Neuronal stem cell (in vitro differentiated cells): Measurements from ENCODE around the gene NFKB1.

ENCODE experiments used
- DNase-seq: peaks from one replicate; pipeline ENCODE4 v3.0.0-alpha.2; 2013; ENCODE audit warnings: low spot score
- H2AFZ ChIP-seq: one replicate; pipeline ENCODE4 v1.6.1; 2013; ENCODE audit warnings: mild to moderate bottlenecking, low read length, inconsistent platforms
- H2AK5ac ChIP-seq: 2 replicates; pipeline ENCODE4 v1.6.1; 2013; ENCODE audit warnings: low read depth, mild to moderate bottlenecking, inconsistent platforms, low read length, moderate library complexity, mixed read lengths
- H2BK120ac ChIP-seq: 2 replicates; pipeline ENCODE4 v1.6.1; 2013; ENCODE audit warnings: low read depth, mild to moderate bottlenecking, inconsistent platforms, low read length, moderate library complexity, mixed read lengths
- H2BK12ac ChIP-seq: one replicate; pipeline ENCODE4 v1.6.1; 2013; ENCODE audit warnings: low read length, inconsistent platforms
- H2BK15ac ChIP-seq: 2 replicates; pipeline ENCODE4 v1.6.1; 2013; ENCODE audit warnings: mild to moderate bottlenecking, low read length, inconsistent platforms, mixed read lengths
- H2BK5ac ChIP-seq: one replicate; pipeline ENCODE4 v1.6.1; 2013; ENCODE audit warnings: inconsistent platforms, mild to moderate bottlenecking, low read length, moderate library complexity
- H3K14ac ChIP-seq: one replicate; pipeline ENCODE4 v1.6.1; 2013; ENCODE audit warnings: low read length, inconsistent platforms
- H3K18ac ChIP-seq: 2 replicates; pipeline ENCODE4 v1.6.1; 2013; ENCODE audit warnings: low read length, inconsistent platforms
- H3K23ac ChIP-seq: 2 replicates; pipeline ENCODE4 v1.6.1; 2013; ENCODE audit warnings: low read depth, mild to moderate bottlenecking, mixed read lengths, low read length, inconsistent platforms; ENCODE audit not compliant: poor library complexity
- H3K27ac ChIP-seq: replicated peaks from 3 replicates; pipeline ENCODE4 v1.5.1; 2013; ENCODE audit warnings: low read length, inconsistent platforms
- H3K27me3 ChIP-seq, 3 experiments: 2 replicates each; pipeline ENCODE4 v1.6.1; 2013; ENCODE audit warnings: low read length in 3 of 3, mild to moderate bottlenecking in 2 of 3, inconsistent platforms in 1 of 3, low read depth in 1 of 3, mixed read lengths in 1 of 3, moderate library complexity in 1 of 3; ENCODE audit not compliant: control insufficient read depth in 3 of 3, insufficient read depth in 3 of 3
- H3K36me3 ChIP-seq, 2 donors: replicated peaks in 1 of 2; 2 replicates each; pipeline ENCODE4 v1.6.1; 2013; ENCODE audit warnings: low read length in 2 of 2; ENCODE audit not compliant: control insufficient read depth in 2 of 2, insufficient read depth in 2 of 2
- H3K4ac ChIP-seq: 2 replicates; pipeline ENCODE4 v1.6.1; 2013; ENCODE audit warnings: inconsistent platforms, mild to moderate bottlenecking, low read length, moderate library complexity
- H3K4me1 ChIP-seq, 2 donors: 1 replicate in 1 of 2; 2 replicates in 1 of 2; pipeline ENCODE4 v1.6.1; 2013; ENCODE audit warnings: low read length in 2 of 2, low read depth in 1 of 2; ENCODE audit not compliant: control insufficient read depth in 2 of 2, insufficient read depth in 1 of 2
- H3K4me2 ChIP-seq: one replicate; pipeline ENCODE4 v1.6.1; 2013; ENCODE audit warnings: mild to moderate bottlenecking, low read length, inconsistent platforms; ENCODE audit not compliant: insufficient read depth, poor library complexity, severe bottlenecking
- H3K4me3 ChIP-seq, 2 donors: 2 replicates each; pipeline ENCODE4 v1.5.1; 2013; ENCODE audit warnings: low read length in 2 of 2, mild to moderate bottlenecking in 2 of 2, inconsistent platforms in 1 of 2, moderate library complexity in 1 of 2
- H3K79me1 ChIP-seq: one replicate; pipeline ENCODE4 v1.6.1; 2013; ENCODE audit warnings: low read depth, mild to moderate bottlenecking, inconsistent platforms, low read length, moderate library complexity
- H3K9ac ChIP-seq: one replicate; pipeline ENCODE4 v1.6.1; 2013; ENCODE audit warnings: mild to moderate bottlenecking, low read depth, low read length, inconsistent platforms; ENCODE audit not compliant: poor library complexity
- H3K9me3 ChIP-seq, 2 donors: replicated peaks in 1 of 2; 2 replicates each; pipeline versions ENCODE3 to v1.6.1; 2013; ENCODE audit warnings: low read length in 2 of 2, mild to moderate bottlenecking in 2 of 2, inconsistent platforms in 1 of 2, low read depth in 1 of 2, mixed read lengths in 1 of 2, moderate library complexity in 1 of 2; ENCODE audit not compliant: control insufficient read depth in 2 of 2, insufficient read depth in 1 of 2
- H4K8ac ChIP-seq: one replicate; pipeline ENCODE4 v1.6.1; 2013; ENCODE audit warnings: low read depth, mild to moderate bottlenecking, inconsistent platforms, low read length, moderate library complexity
- H4K91ac ChIP-seq: one replicate; pipeline ENCODE4 v1.6.1; 2013; ENCODE audit warnings: low read length, low read depth, mild to moderate bottlenecking, inconsistent platforms; ENCODE audit not compliant: poor library complexity
- WGBS, 2 donors: extraction: QIAGEN DNeasy Blood & Tissue Kit; methylation state at CpG; one replicate each; pipeline ENCODE4 v1.1.7; 2013; ENCODE audit warnings: missing lambda C conversion rate in 2 of 2, mixed read lengths in 1 of 2; ENCODE audit not compliant: insufficient read length in 2 of 2, insufficient replicate concordance in 1 of 2; ENCODE audit errors: extremely low coverage in 2 of 2; 5-methylcytosine and 5-hydroxymethylcytosine counted together

NFKB1 gene

DNA sequence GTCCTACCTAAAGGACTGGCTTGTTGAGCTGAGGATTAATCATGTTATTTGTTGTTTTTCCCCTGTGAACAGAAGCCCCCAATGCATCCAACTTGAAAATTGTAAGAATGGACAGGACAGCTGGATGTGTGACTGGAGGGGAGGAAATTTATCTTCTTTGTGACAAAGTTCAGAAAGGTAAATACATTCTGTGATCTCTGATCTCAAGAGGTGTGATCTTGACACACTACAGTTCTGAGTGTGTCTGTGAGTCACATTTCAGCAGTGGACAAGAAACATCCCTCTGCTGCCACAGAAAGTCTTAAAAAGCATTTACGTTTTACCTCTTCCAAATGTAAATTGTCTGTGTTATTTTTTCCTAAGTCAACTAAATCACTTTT lies 79.3 kb downstream of the NFKB1 start:
- H3K27ac ChIP-seq = no peak overlapping the region
- no peak overlapping the region for H2BK12ac ChIP-seq
- no peak overlapping the region for H3K14ac ChIP-seq
- no peak for DNase-seq
- H2BK120ac ChIP-seq = no peak overlapping the region
- no peak overlapping the region for H2BK15ac ChIP-seq
- H3K27me3 ChIP-seq = no peaks in the 10 kb centered on the region
- H2AFZ ChIP-seq = no peak overlapping the region
- no peak overlapping the region for H3K4me3 ChIP-seq
- H3K9me3 ChIP-seq = no peaks in the 10 kb centered on the region
- H2BK5ac ChIP-seq = no peak overlapping the region
- H3K4me1 ChIP-seq = peaks cover 0 to 6% of the 10 kb centered on the region in 2 donors
- no peak overlapping the region for H2AK5ac ChIP-seq
- peaks cover 0 to 61% of the 10 kb centered on the region in 2 donors for H3K36me3 ChIP-seq
- no peak overlapping the region for H3K23ac ChIP-seq
- H3K79me1 ChIP-seq = no peaks in the 10 kb centered on the region
- no peak overlapping the region for H3K18ac ChIP-seq
- no peak overlapping the region for H3K9ac ChIP-seq
- no CpG with 5 or more reads among the region's 1 CpG for WGBS, 2 donors
- no peak overlapping the region for H3K4ac ChIP-seq
- H4K91ac ChIP-seq = no peak overlapping the region
- H4K8ac ChIP-seq = no peak overlapping the region
- H3K4me2 ChIP-seq = no peak overlapping the region

DNA sequence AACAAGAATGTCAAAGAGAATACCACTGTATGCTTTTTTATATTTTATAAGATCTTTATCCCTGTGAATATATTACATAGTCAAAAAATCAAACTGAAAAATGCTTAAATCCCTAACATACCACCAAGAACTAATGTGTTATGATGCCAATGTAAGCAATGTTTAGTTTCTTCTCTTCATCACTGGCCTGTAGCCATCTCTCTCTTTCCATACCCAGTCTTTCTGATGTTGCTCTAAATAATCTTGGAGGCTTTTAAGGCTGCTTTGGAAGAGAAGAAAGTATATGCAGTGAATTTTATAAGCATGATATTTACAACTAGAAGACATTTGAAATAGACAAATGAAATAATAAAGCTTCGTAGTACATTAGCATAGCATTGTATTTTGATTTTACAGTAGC lies 82.9 kb downstream of the NFKB1 start:
- no peaks in the 10 kb centered on the region for H3K27me3 ChIP-seq
- no peak overlapping the region for H3K14ac ChIP-seq
- no peak overlapping the region for H3K18ac ChIP-seq
- no peaks in the 10 kb centered on the region for H3K79me1 ChIP-seq
- H3K4me2 ChIP-seq = no peak overlapping the region
- no peak overlapping the region for H2BK5ac ChIP-seq
- H3K4me3 ChIP-seq = no peak overlapping the region
- H2BK15ac ChIP-seq = no peak overlapping the region
- H3K9ac ChIP-seq = no peak overlapping the region
- H4K8ac ChIP-seq = no peak overlapping the region
- no peak for DNase-seq
- no peak overlapping the region for H3K23ac ChIP-seq
- no peak overlapping the region for H4K91ac ChIP-seq
- no peak overlapping the region for H3K4ac ChIP-seq
- H2AK5ac ChIP-seq = no peak overlapping the region
- peaks cover 0 to 50% of the 10 kb centered on the region in 2 donors for H3K36me3 ChIP-seq
- peaks cover 0 to 4% of the 10 kb centered on the region in 2 donors for H3K4me1 ChIP-seq
- no peak overlapping the region for H2BK12ac ChIP-seq
- no peak overlapping the region for H2AFZ ChIP-seq
- no peak overlapping the region for H2BK120ac ChIP-seq
- H3K9me3 ChIP-seq = no peaks in the 10 kb centered on the region
- H3K27ac ChIP-seq = no peak overlapping the region
- WGBS, 2 donors = no CpG with 5 or more reads among the region's 1 CpG

DNA sequence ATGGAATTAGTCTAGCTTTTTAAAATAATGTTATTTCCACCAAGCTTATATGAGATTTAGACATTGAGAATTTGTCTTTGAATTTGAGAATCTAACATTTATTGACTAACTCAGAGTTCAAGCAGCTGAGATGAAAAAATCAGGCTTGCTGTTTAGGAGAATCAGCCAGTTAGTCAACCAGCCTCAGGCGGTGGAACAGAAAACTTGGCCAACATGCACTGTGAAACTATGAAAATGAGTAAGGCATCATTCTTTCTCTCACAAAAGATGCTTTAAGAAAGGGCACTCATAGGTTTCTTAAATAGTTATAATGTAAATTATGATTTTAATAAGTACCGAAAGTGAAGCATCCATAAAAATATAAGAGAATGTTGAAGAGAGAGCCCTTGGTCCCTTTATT lies 84.2 kb downstream of the NFKB1 start:
- Histone ChIP-seq H3K27ac (no peak overlapping the region), H3K4me2 (no peak overlapping the region), H3K9ac (no peak overlapping the region), H4K8ac (no peak overlapping the region), H3K4me1 (peaks cover 0 to 3% of the 10 kb centered on the region in 2 donors), H2BK12ac (no peak overlapping the region), H3K23ac (no peak overlapping the region), H4K91ac (no peak overlapping the region), H3K36me3 (peaks cover 0 to 43% of the 10 kb centered on the region in 2 donors), H3K9me3 (no peaks in the 10 kb centered on the region), H3K79me1 (no peaks in the 10 kb centered on the region), H2BK5ac (no peak overlapping the region), H2BK15ac (no peak overlapping the region), H3K27me3 (no peaks in the 10 kb centered on the region), H2AFZ (no peak overlapping the region), H3K4ac (no peak overlapping the region), H2BK120ac (no peak overlapping the region), H3K18ac (no peak overlapping the region), H2AK5ac (no peak overlapping the region), H3K14ac (no peak overlapping the region), H3K4me3 (no peak overlapping the region)
- DNase-seq = no peak
- no CpG with 5 or more reads among the region's 2 CpGs for WGBS, 2 donors

DNA sequence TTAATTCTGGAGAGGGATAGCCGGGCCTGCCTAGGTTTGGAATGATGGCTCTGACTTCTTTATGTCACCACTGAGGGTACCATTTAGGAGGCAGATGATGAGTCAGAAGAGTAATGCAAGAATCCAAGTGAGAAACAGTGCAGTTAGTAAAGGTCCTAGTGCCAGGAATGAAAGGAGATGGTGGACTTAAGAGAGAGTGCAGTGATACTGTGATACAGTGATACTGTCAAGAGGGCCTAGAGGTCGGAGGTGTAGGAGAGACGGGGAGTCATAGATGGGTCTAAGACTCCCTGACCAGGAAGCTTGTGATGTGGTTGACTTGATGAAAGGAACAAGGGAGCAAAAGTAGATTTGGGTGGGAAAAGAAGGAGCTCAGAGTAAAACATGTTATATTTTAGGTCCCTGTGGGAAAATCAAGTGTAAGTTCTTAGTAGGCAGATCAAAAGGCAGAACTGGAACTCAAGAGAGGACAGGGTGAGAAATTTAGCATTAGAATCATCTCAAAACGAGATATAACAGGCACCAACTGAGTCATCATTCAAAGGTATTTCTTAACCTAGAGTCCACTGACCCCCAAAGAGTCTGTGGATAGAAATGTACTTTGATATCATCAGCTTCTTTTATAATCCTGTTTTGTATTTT lies 85.0 kb downstream of the NFKB1 start:
- H3K9me3 ChIP-seq = peaks cover 0 to 6% of the 10 kb centered on the region in 2 donors
- no peak overlapping the region for H3K4me3 ChIP-seq
- H4K91ac ChIP-seq = no peak overlapping the region
- H3K4ac ChIP-seq = no peak overlapping the region
- no CpG with 5 or more reads among the region's 4 CpGs for WGBS, 2 donors
- H2AFZ ChIP-seq = no peak overlapping the region
- H2BK15ac ChIP-seq = no peak overlapping the region
- H3K9ac ChIP-seq = no peak overlapping the region
- H3K27ac ChIP-seq = no peak overlapping the region
- no peak overlapping the region for H2BK120ac ChIP-seq
- no peak overlapping the region for H2AK5ac ChIP-seq
- no peak overlapping the region for H3K4me2 ChIP-seq
- H3K23ac ChIP-seq = no peak overlapping the region
- H2BK5ac ChIP-seq = no peak overlapping the region
- DNase-seq = no peak
- H3K36me3 ChIP-seq = peaks cover 0 to 37% of the 10 kb centered on the region in 2 donors
- H3K79me1 ChIP-seq = no peaks in the 10 kb centered on the region
- H4K8ac ChIP-seq = no peak overlapping the region
- no peaks in the 10 kb centered on the region for H3K27me3 ChIP-seq
- no peaks in the 10 kb centered on the region for H3K4me1 ChIP-seq
- H3K18ac ChIP-seq = no peak overlapping the region
- no peak overlapping the region for H2BK12ac ChIP-seq
- no peak overlapping the region for H3K14ac ChIP-seq
